HL-60 (cell line): ENCODE measurements around the gene ZSCAN1.

Experiments
- DNase-seq, 2 experiments: peaks; one replicate each; pipeline ENCODE4 v3.0.0-alpha.2; 2010 to 2020; ENCODE audit warnings: low read depth in 1 of 2, low spot score in 1 of 2
- H3K27ac ChIP-seq: fragments of 250-450 bp; sonication (Bioruptor Pico); replicated peaks from 2 replicates; pipeline ENCODE4 v1.5.1; 2020; ENCODE audit warnings: mild to moderate bottlenecking, moderate library complexity
- H3K27me3 ChIP-seq: fragments of 250-450 bp; sonication (Bioruptor Pico); 2 replicates; pipeline ENCODE4 v1.5.1; 2021; ENCODE audit warnings: mild to moderate bottlenecking, moderate library complexity; ENCODE audit not compliant: insufficient read depth, poor library complexity, severe bottlenecking
- H3K4me3 ChIP-seq: replicated peaks from 2 replicates; pipeline ENCODE4 v1.5.1; 2011; ENCODE audit warnings: mild to moderate bottlenecking, control low read depth, low read length; ENCODE audit not compliant: insufficient read depth
- CTCF ChIP-seq: IDR thresholded peaks from one replicate; pipeline ENCODE4 v1.5.1; 2011; ENCODE audit warnings: low read length, control low read depth, inconsistent platforms; ENCODE audit not compliant: insufficient read depth
- GABPA ChIP-seq: IDR thresholded peaks from 2 replicates; pipeline ENCODE4 v1.6.1; 2012; ENCODE audit warnings: low read depth
- POLR2AphosphoS5 ChIP-seq: IDR thresholded peaks from 2 replicates; pipeline ENCODE4 v1.6.1; 2012; ENCODE audit warnings: low read depth
- REST ChIP-seq: IDR thresholded peaks from 2 replicates; pipeline ENCODE4 v1.6.1; 2012; ENCODE audit warnings: low read depth; ENCODE audit not compliant: insufficient replicate concordance
- SPI1 ChIP-seq: IDR thresholded peaks from 2 replicates; pipeline ENCODE4 v1.6.1; 2012; ENCODE audit warnings: low read depth, mild to moderate bottlenecking, borderline replicate concordance

ZSCAN1 gene

GRCh38 chr19:58024661-58025060 lies 9.2 kb upstream of the ZSCAN1 start:
- DNase-seq: no peak
- Histone ChIP-seq H3K27ac (no peak overlapping the region), H3K27me3 (no peaks in the 10 kb centered on the region), H3K4me3 (no peak overlapping the region)
- no peak for TF ChIP-seq POLR2AphosphoS5
- no peak for TF ChIP-seq SPI1
- no peak for TF ChIP-seq REST
- no peak for TF ChIP-seq GABPA

- Histone ChIP-seq H3K27ac (no peak overlapping the region), H3K27me3 (no peaks in the 10 kb centered on the region), H3K4me3 (no peak overlapping the region)
- no peak for DNase-seq
- TF ChIP-seq REST (no peak), CTCF (no peak), GABPA (no peak), SPI1 (no peak), POLR2AphosphoS5 (no peak)
Observed at GRCh38 chr19:58034477-58034793, 610 bp downstream of the ZSCAN1 start.

DNA sequence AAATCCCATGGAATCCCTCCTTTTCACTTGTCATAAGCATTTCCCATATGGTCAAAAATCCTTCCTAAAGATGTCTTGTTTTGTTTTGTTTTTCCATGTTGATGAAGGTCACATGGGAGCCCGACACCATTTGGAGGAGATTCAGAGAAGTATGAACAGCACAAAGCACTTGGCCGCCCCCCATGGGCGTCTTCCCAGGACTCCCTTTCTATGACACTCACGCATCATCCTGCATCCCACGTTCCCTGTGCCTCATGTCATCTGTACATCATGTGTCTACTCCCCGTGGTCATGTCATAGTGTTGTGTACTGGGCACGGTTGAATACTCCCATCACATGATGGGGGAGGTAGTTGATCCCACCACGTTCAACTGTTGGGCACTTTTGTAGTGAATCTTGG lies 2.0 kb downstream of the ZSCAN1 start:
- no peak for DNase-seq
- H3K27me3 ChIP-seq: no peaks in the 10 kb centered on the region
- TF ChIP-seq SPI1: no peak

GRCh38 chr19:58037927-58038687 lies 4.3 kb downstream of the ZSCAN1 start:
- DNase-seq: no peak
- H3K4me3 ChIP-seq: no peak overlapping the region

More for the DNA sequence above, 2.0 kb downstream of the ZSCAN1 start:
- Histone ChIP-seq H3K4me3 (no peak overlapping the region), H3K27ac (no peak overlapping the region)

More at GRCh38 chr19:58037927-58038687, 4.3 kb downstream of the ZSCAN1 start:
- no peak for TF ChIP-seq SPI1
- no peak for TF ChIP-seq REST
- TF ChIP-seq POLR2AphosphoS5: no peak
- no peak for TF ChIP-seq GABPA
- TF ChIP-seq CTCF: no peak
- Histone ChIP-seq H3K27ac (no peak overlapping the region), H3K27me3 (no peaks in the 10 kb centered on the region)
